Measurements from ENCODE around the gene MRPL43. TPM values are rescaled to one million over a fixed set of nuclear protein-coding genes. Genes with fewer than 3 reads are reported as not detected.

The MRPL43 gene

GRCh38 chr10:100942229-100942628 lies 45.1 kb downstream of the MRPL43 start:
- Histone ChIP-seq H3K4me3 (replicated peaks; ENCODE audit: insufficient read depth, low read length) (no peak overlapping the region), H3K27ac (replicated peaks) (no peak overlapping the region), H3K27me3 (ENCODE audit: insufficient read depth, poor library complexity, severe bottlenecking) (no peaks in the 10 kb centered on the region)
- TF ChIP-seq POLR2AphosphoS5 (IDR thresholded peaks at IDR 0.05; ENCODE audit: low read depth): no peak
- TF ChIP-seq GABPA (IDR thresholded peaks at IDR 0.05; ENCODE audit: low read depth): no peak
- TF ChIP-seq REST (IDR thresholded peaks at IDR 0.05; ENCODE audit: insufficient replicate concordance, low read depth): no peak
- TF ChIP-seq CTCF (IDR thresholded peaks at IDR 0.05; ENCODE audit: insufficient read depth, low read length): no peak
- no peak for TF ChIP-seq SPI1 (IDR thresholded peaks at IDR 0.05; ENCODE audit: borderline replicate concordance, low read depth)
- no peak for DNase-seq (ENCODE audit: low read depth in 1 of 2, low spot score in 1 of 2)

GRCh38 chr10:100939763-100940344 lies 47.4 kb downstream of the MRPL43 start:
- no peak for DNase-seq (ENCODE audit: low read depth in 1 of 2, low spot score in 1 of 2)
- H3K27me3 ChIP-seq (ENCODE audit: insufficient read depth, poor library complexity, severe bottlenecking): no peaks in the 10 kb centered on the region
- H3K27ac ChIP-seq (replicated peaks): no peak overlapping the region
- no peak overlapping the region for H3K4me3 ChIP-seq (replicated peaks; ENCODE audit: insufficient read depth, low read length)
- no peak for TF ChIP-seq GABPA (IDR thresholded peaks at IDR 0.05; ENCODE audit: low read depth)

Small RNA genes within 50 kb of the gene (microRNA-seq; reads per million reads assigned to microRNA genes)
- gene MIR608: not detected

Measured in HL-60 (cell line).